H1 (cell line): ENCODE data around the gene REG3G. TPM values are rescaled to one million over a fixed set of nuclear protein-coding genes. Genes with fewer than 3 reads are reported as not detected.

Source experiments
- CTCF ChIA-PET: fragments of 300-600 bp; sonication (Branson Sonifier 250); formaldehyde crosslinking; loops from one replicate; lab custom pipeline; 2021; ENCODE audit not compliant: partially characterized antibody; lab: Charles Lee
- POLR2A ChIA-PET: fragments of 300-600 bp; sonication (Branson Sonifier 250); formaldehyde crosslinking; loops from one replicate; lab custom pipeline; 2021; ENCODE audit warnings: inconsistent platforms; ENCODE audit not compliant: partially characterized antibody; lab: Charles Lee
- DNase-seq, 2 experiments: peaks; one replicate each; pipeline versions ENCODE4 v3.0.0 to v3.0.0-alpha.2; 2010 to 2022; ENCODE audit warnings: low spot score in 2 of 2, low read depth in 1 of 2, mixed read lengths in 1 of 2
- FAIRE-seq: peaks from 2 replicates; lab custom pipeline; 2011; peaks lifted over from hg19 to GRCh38; lab: Jason Lieb, UNC
- H2AFZ ChIP-seq: 2 replicates; pipeline ENCODE4 v1.8.1; 2012; ENCODE audit warnings: low read length, inconsistent platforms
- H2AK5ac ChIP-seq: 2 replicates; pipeline ENCODE4 v1.6.1; 2013; ENCODE audit warnings: low read depth, low read length
- H2BK120ac ChIP-seq: replicated peaks from 2 replicates; pipeline ENCODE3; 2013; ENCODE audit warnings: low read depth, low read length, inconsistent platforms
- H2BK12ac ChIP-seq: 2 replicates; pipeline ENCODE4 v1.6.1; 2013; ENCODE audit warnings: low read depth, low read length
- H2BK15ac ChIP-seq: 2 replicates; pipeline ENCODE4 v1.6.1; 2013; ENCODE audit warnings: low read length
- H2BK20ac ChIP-seq: 2 replicates; pipeline ENCODE4 v1.6.1; 2013; ENCODE audit warnings: low read length
- H2BK5ac ChIP-seq: 2 replicates; pipeline ENCODE4 v1.6.1; 2013; ENCODE audit warnings: low read depth, low read length
- H3K14ac ChIP-seq: 2 replicates; pipeline ENCODE4 v1.6.1; 2013; ENCODE audit warnings: inconsistent platforms; ENCODE audit not compliant: insufficient read length
- H3K18ac ChIP-seq: 2 replicates; pipeline ENCODE4 v1.6.1; 2013; ENCODE audit warnings: low read length; ENCODE audit errors: extremely low read depth
- H3K23ac ChIP-seq: 2 replicates; pipeline ENCODE4 v1.6.1; 2013; ENCODE audit warnings: inconsistent platforms; ENCODE audit not compliant: insufficient read length
- H3K23me2 ChIP-seq: 2 replicates; pipeline ENCODE4 v1.6.1; 2013; ENCODE audit warnings: low read depth, low read length
- H3K27ac ChIP-seq: 2 replicates; pipeline ENCODE4 v1.6.1; 2011; ENCODE audit warnings: low read depth, low read length, inconsistent platforms
- H3K27me3 ChIP-seq, 4 experiments: replicated peaks in 1 of 4; 1 replicate in 1 of 4; 2 replicates in 3 of 4; pipeline versions ENCODE4 v1.6.1 to v1.8.1; 2011 to 2013; ENCODE audit warnings: low read length in 3 of 4, mild to moderate bottlenecking in 3 of 4, inconsistent platforms in 2 of 4, mixed read lengths in 2 of 4, moderate library complexity in 1 of 4; ENCODE audit not compliant: control insufficient read depth in 3 of 4, insufficient read depth in 3 of 4; ENCODE audit errors: extremely low read depth in 1 of 4
- H3K36me3 ChIP-seq, 4 experiments: 2 replicates each; pipeline versions ENCODE4 v1.6.1 to v1.8.1; 2011 to 2013; ENCODE audit warnings: mild to moderate bottlenecking in 4 of 4, low read length in 3 of 4, moderate library complexity in 2 of 4, control low read depth in 1 of 4, inconsistent platforms in 1 of 4; ENCODE audit not compliant: insufficient read depth in 4 of 4, control insufficient read depth in 2 of 4
- H3K4ac ChIP-seq: replicated peaks from 2 replicates; pipeline ENCODE3; 2013; ENCODE audit warnings: low read length, low read depth, mixed read lengths, inconsistent platforms; ENCODE audit not compliant: insufficient read length
- H3K4me1 ChIP-seq, 4 experiments: replicated peaks in 1 of 4; 1 replicate in 1 of 4; 2 replicates in 3 of 4; pipeline versions ENCODE4 v1.6.1 to v1.8.1; 2011 to 2013; ENCODE audit warnings: low read length in 3 of 4, inconsistent platforms in 2 of 4, mixed read lengths in 1 of 4; ENCODE audit not compliant: insufficient read depth in 4 of 4, control insufficient read depth in 3 of 4
- H3K4me2 ChIP-seq, 2 experiments: 2 replicates each; pipeline versions ENCODE4 v1.6.1 to v1.8.1; 2011 to 2013; ENCODE audit warnings: low read depth in 2 of 2, low read length in 2 of 2, control low read depth in 1 of 2, inconsistent platforms in 1 of 2, mild to moderate bottlenecking in 1 of 2; ENCODE audit not compliant: insufficient read depth in 1 of 2
- H3K4me3 ChIP-seq, 4 experiments: fragments of 200-600, 300-600 bp in 1 of 4; sonication (generic), shearing (Covaris generic), sonication (Bioruptor Twin) in 1 of 4; 2 replicates each; pipeline versions ENCODE4 v1.5.1 to v1.8.1; 2011 to 2016; ENCODE audit warnings: low read length in 4 of 4, low read depth in 3 of 4, control low read depth in 2 of 4, inconsistent platforms in 2 of 4, mild to moderate bottlenecking in 2 of 4, mixed read lengths in 1 of 4, moderate library complexity in 1 of 4; ENCODE audit not compliant: insufficient read depth in 2 of 4; ENCODE audit errors: extremely low read depth in 1 of 4
- H3K56ac ChIP-seq: replicated peaks from 2 replicates; pipeline ENCODE3; 2013; ENCODE audit warnings: low read depth, mild to moderate bottlenecking, mixed read lengths, low read length, inconsistent platforms; ENCODE audit not compliant: insufficient read length
- H3K79me1 ChIP-seq: 2 replicates; pipeline ENCODE4 v1.6.1; 2013; ENCODE audit warnings: low read depth, low read length, control low read depth
- H3K79me2 ChIP-seq, 2 experiments: 2 replicates each; pipeline versions ENCODE4 v1.6.1 to v1.8.1; 2012 to 2013; ENCODE audit warnings: low read length in 2 of 2, mild to moderate bottlenecking in 2 of 2, inconsistent platforms in 1 of 2; ENCODE audit not compliant: insufficient read depth in 2 of 2, control insufficient read depth in 1 of 2
- H3K9ac ChIP-seq, 4 experiments: replicated peaks in 1 of 4; 1 replicate in 1 of 4; 2 replicates in 3 of 4; pipeline versions ENCODE4 v1.6.1 to v1.8.1; 2011 to 2013; ENCODE audit warnings: low read depth in 3 of 4, low read length in 3 of 4, control low read depth in 2 of 4, mild to moderate bottlenecking in 2 of 4, moderate library complexity in 2 of 4, inconsistent platforms in 1 of 4; ENCODE audit errors: extremely low read depth in 1 of 4
- H3K9me3 ChIP-seq, 2 experiments: 2 replicates each; pipeline versions ENCODE4 v1.6.1 to v1.8.1; 2012 to 2013; ENCODE audit warnings: mild to moderate bottlenecking in 2 of 2, moderate library complexity in 2 of 2, control low read depth in 1 of 2, inconsistent platforms in 1 of 2, low read depth in 1 of 2, low read length in 1 of 2, mixed read lengths in 1 of 2; ENCODE audit not compliant: insufficient read depth in 2 of 2
- H4K20me1 ChIP-seq, 2 experiments: replicated peaks in 1 of 2; 2 replicates each; pipeline versions ENCODE3 to v1.8.1; 2011 to 2013; ENCODE audit warnings: inconsistent platforms in 2 of 2, low read length in 2 of 2, mild to moderate bottlenecking in 1 of 2; ENCODE audit not compliant: insufficient read depth in 2 of 2, control insufficient read depth in 1 of 2
- H4K5ac ChIP-seq: 2 replicates; pipeline ENCODE4 v1.6.1; 2013; ENCODE audit warnings: low read length, low read depth, mixed read lengths, inconsistent platforms; ENCODE audit not compliant: insufficient read length
- H4K8ac ChIP-seq: 2 replicates; pipeline ENCODE4 v1.8.0; 2013; ENCODE audit warnings: mild to moderate bottlenecking, moderate library complexity, low read length, inconsistent platforms; ENCODE audit not compliant: insufficient read depth; ENCODE audit errors: extremely low read depth
- H4K91ac ChIP-seq: replicated peaks from 2 replicates; pipeline ENCODE3; 2013; ENCODE audit warnings: low read length, mixed read lengths, inconsistent platforms; ENCODE audit not compliant: insufficient read length
- JUND ChIP-seq: IDR thresholded peaks from 2 replicates; pipeline ENCODE4 v1.6.1; 2011; ENCODE audit warnings: mild to moderate bottlenecking, improper control_type of control experiment, low read length
- POLR2A ChIP-seq, 2 experiments: IDR thresholded peaks; 1 replicate in 1 of 2; 2 replicates in 1 of 2; pipeline ENCODE4 v1.6.1; 2011; ENCODE audit warnings: low read depth in 2 of 2, low read length in 2 of 2, mild to moderate bottlenecking in 2 of 2; ENCODE audit errors: control extremely low read depth in 1 of 2
- RNF2 ChIP-seq: fragments of 200-900, 300-1000 bp; sonication (generic); IDR thresholded peaks from 2 replicates; pipeline ENCODE4 v1.7.1; 2016; ENCODE audit warnings: borderline replicate concordance, low read depth, mild to moderate bottlenecking, antibody characterized with exemption, low read length; ENCODE audit not compliant: poor library complexity, severe bottlenecking; ENCODE audit errors: missing control alignments
- TEAD4 ChIP-seq: IDR thresholded peaks from 2 replicates; pipeline ENCODE4 v1.6.1; 2012; ENCODE audit warnings: low read depth, low read length, inconsistent platforms, mixed read lengths
- ZNF274 ChIP-seq: IDR thresholded peaks from 2 replicates; pipeline ENCODE4 v1.7.0; 2012; ENCODE audit warnings: low read length, borderline replicate concordance; ENCODE audit errors: extremely low read depth
- polyA plus RNA-seq, 7 experiments: library from polyadenylated mRNA; depleted of rRNA in 3 of 7; stranded (reverse) in 5 of 7; unstranded in 2 of 7; fragments of >200 nt in 5 of 7; fragments of 200-250 nt in 2 of 7; gene quantifications; 1 replicate in 5 of 7; 2 replicates in 1 of 7; 4 replicates in 1 of 7; pipeline versions ENCODE4 v1.2.1 to v1.2.3, GENCODE V29; 2011 to 2013; ENCODE audit warnings: missing spikeins in 2 of 7, mixed read lengths in 2 of 7
- total RNA-seq: library from RNA; stranded (reverse); fragmentation: NEBNext Ultra II Directional; extraction: Animal tissue kit (Norgen Biotek cat#: 25700); gene quantifications from 2 replicates; pipeline ENCODE4 v1.2.1, GENCODE V29; 2021

The REG3G gene
- total and polyA plus RNA-seq, 2 of the 8 experiments (the other 6 are each of a cell fraction or from before 2014, with no cell fraction given): not detected

DNA sequence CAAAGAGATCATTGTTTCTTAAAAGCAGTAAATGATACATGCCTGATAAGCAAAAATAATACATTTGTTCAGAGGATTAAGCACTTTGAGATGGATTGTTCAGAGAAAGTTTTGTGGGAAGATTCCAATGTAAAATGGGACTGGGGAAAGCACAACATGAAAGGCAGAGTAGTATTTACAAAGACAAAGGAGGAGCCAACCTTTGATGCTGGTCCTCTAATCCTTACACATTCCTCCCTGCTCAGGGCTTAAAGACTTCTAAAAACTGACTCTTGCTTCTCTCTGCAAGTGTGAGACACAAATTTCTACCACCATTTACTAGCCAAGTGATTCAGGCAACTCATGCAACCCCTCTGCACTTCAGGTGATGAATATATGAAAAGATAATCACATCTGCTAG is 47.2 kb upstream of the REG3G start:
- H2BK12ac ChIP-seq: no peak overlapping the region
- no peak overlapping the region for H2BK120ac ChIP-seq
- no peak overlapping the region for H2BK20ac ChIP-seq
- peak overlapping the region; percentile 20 to 29; a peak in 2 of 4 replicates for H3K4me2 ChIP-seq
- no peak for FAIRE-seq
- H3K23ac ChIP-seq: no peak overlapping the region
- no peaks in the 10 kb centered on the region for H3K27me3 ChIP-seq
- H3K14ac ChIP-seq: no peak overlapping the region
- CTCF ChIA-PET: interaction anchor here (1.2 to 8.4 kb wide), 5 partner anchors 8 to 303 kb away, joined by 3 to 67 read pairs (median 7); no protein-coding TSS in a partner anchor
- no peak overlapping the region for H3K4ac ChIP-seq
- H3K23me2 ChIP-seq: no peaks in the 10 kb centered on the region
- H3K79me2 ChIP-seq: no peaks in the 10 kb centered on the region
- H4K20me1 ChIP-seq: no peaks in the 10 kb centered on the region
- no peak overlapping the region for H2BK5ac ChIP-seq
- no peak for TF ChIP-seq RNF2
- TF ChIP-seq ZNF274: no peak
- peak; percentile 36; the same call in 1 of the 2 replicates for TF ChIP-seq TEAD4
- TF ChIP-seq POLR2A (IDR thresholded peaks at IDR 0.05; ENCODE audit: control extremely low read depth in 1 of 2, low read depth in 2 of 2, low read length in 2 of 2): no peak
- no peak for TF ChIP-seq JUND
- H2BK15ac ChIP-seq: no peak overlapping the region
- H3K9me3 ChIP-seq: no peaks in the 10 kb centered on the region
- DNase-seq: no peak
- no peak overlapping the region for H2AFZ ChIP-seq
- H4K91ac ChIP-seq: no peak overlapping the region
- POLR2A ChIA-PET: no interaction called here
- no peaks in the 10 kb centered on the region for H3K79me1 ChIP-seq
- H3K18ac ChIP-seq: no peak overlapping the region
- no peak overlapping the region for H3K27ac ChIP-seq
- H3K9ac ChIP-seq: no peak overlapping the region
- H3K36me3 ChIP-seq: no peaks in the 10 kb centered on the region
- no peak overlapping the region for H2AK5ac ChIP-seq
- H3K4me1 ChIP-seq: peaks cover 0 to 8% (median 4%) of the 10 kb centered on the region in 4 experiments; a peak in 5 of 7 replicates
- H3K4me3 ChIP-seq: no peak overlapping the region
- H4K5ac ChIP-seq: no peak overlapping the region
- H3K56ac ChIP-seq: no peak overlapping the region
- no peak overlapping the region for H4K8ac ChIP-seq
